Spleen (tissue), 11 donors: Measurements from ENCODE around the gene UHRF1. TPM values are rescaled to one million over a fixed set of nuclear protein-coding genes. Genes with fewer than 3 reads are reported as not detected.

ENCODE experiments used
- DNase-seq: peaks from one replicate; pipeline ENCODE4 v3.0.0-alpha.2; 2020
- H3K27ac ChIP-seq, 8 donors: fragments of 200-600 bp; sonication (generic) in 7 of 8; 1 replicate in 4 of 8; 2 replicates in 4 of 8; pipeline versions ENCODE4 v1.5.0 to v1.8.0; 2016 to 2021; ENCODE audit warnings: inconsistent platforms in 4 of 8, mild to moderate bottlenecking in 4 of 8, moderate library complexity in 1 of 8
- H3K27me3 ChIP-seq, 7 donors: fragments of 200-600 bp; sonication (generic) in 6 of 7; replicated peaks in 1 of 7; 1 replicate in 4 of 7; 2 replicates in 3 of 7; pipeline versions ENCODE4 v1.5.0 to v1.8.0; 2016 to 2021; ENCODE audit warnings: inconsistent platforms in 3 of 7, mild to moderate bottlenecking in 1 of 7
- H3K36me3 ChIP-seq, 6 donors: fragments of 200-600 bp; sonication (generic) in 5 of 6; 1 replicate in 4 of 6; 2 replicates in 2 of 6; pipeline versions ENCODE4 v1.5.0 to v1.8.0; 2016 to 2021; ENCODE audit warnings: inconsistent platforms in 2 of 6
- H3K4me1 ChIP-seq, 6 donors: fragments of 200-600 bp; sonication (generic) in 5 of 6; 1 replicate in 3 of 6; 2 replicates in 3 of 6; pipeline versions ENCODE4 v1.5.0 to v1.8.0; 2016 to 2021; ENCODE audit warnings: inconsistent platforms in 3 of 6
- H3K4me3 ChIP-seq, 8 donors: fragments of 200-600 bp; sonication (generic) in 7 of 8; 1 replicate in 4 of 8; 2 replicates in 4 of 8; pipeline versions ENCODE4 v1.5.0 to v1.8.0; 2016 to 2021; ENCODE audit warnings: inconsistent platforms in 4 of 8, mild to moderate bottlenecking in 4 of 8, moderate library complexity in 2 of 8
- H3K9me3 ChIP-seq, 8 donors: fragments of 200-600 bp; sonication (generic) in 7 of 8; 1 replicate in 4 of 8; 2 replicates in 4 of 8; pipeline versions ENCODE4 v1.5.0 to v1.8.0; 2016 to 2021; ENCODE audit warnings: inconsistent platforms in 4 of 8
- POLR2A ChIP-seq, 3 donors: fragments of 450-650 bp; IDR thresholded peaks; one replicate each; pipeline ENCODE4 v1.5.1; 2017; ENCODE audit warnings: antibody characterized with exemption in 3 of 3, mild to moderate bottlenecking in 1 of 3
- POLR2AphosphoS5 ChIP-seq, 3 donors: sonication (generic); formaldehyde crosslinking; IDR thresholded peaks; one replicate each; pipeline ENCODE4 v1.5.1; 2017; ENCODE audit warnings: antibody characterized with exemption in 3 of 3
- WGBS, 5 donors: extraction: QIAGEN DNeasy Blood & Tissue Kit in 3 of 5; methylation state at CpG; one replicate each; pipeline versions ENCODE4 v1.1.5 to v1.1.7; 2013 to 2018; 5-methylcytosine and 5-hydroxymethylcytosine counted together
- intact Hi-C: fragments of 100-400 bp; cut with DNase I; formaldehyde crosslinking; loops from one replicate; pipeline ENCODE4 v1.15.0; 2023; ENCODE audit warnings: low total_unique reads
- polyA plus RNA-seq, 3 donors: library from polyadenylated mRNA; stranded (reverse); fragments of 200-250 nt; gene quantifications; one replicate each; pipeline ENCODE4 v1.2.1, GENCODE V29; 2013
- total RNA-seq, 7 donors: library from RNA; depleted of rRNA in 3 of 7; stranded (reverse); fragments of >200 nt in 3 of 7; fragmentation: NEBNext Ultra II Directional in 4 of 7; extraction: Animal tissue kit (Norgen Biotek cat#: 25700) in 4 of 7; gene quantifications; one replicate each; pipeline versions ENCODE4 v1.1.0 to v1.2.1, GENCODE V29; 2016 to 2021
- TF ChIP-seq, protein P1 (sequence below), 11 experiments: fragments of 200-600 bp in 7 of 11; fragments of 450-650 bp in 4 of 11; sonication (generic) in 4 of 11; IDR thresholded peaks in 8 of 11; conservative IDR thresholded peaks in 3 of 11; 1 replicate in 7 of 11; 2 replicates in 4 of 11; pipeline versions ENCODE4 v1.4.0 to v1.8.0; 2016 to 2021; ENCODE audit warnings: antibody characterized with exemption in 11 of 11, inconsistent platforms in 4 of 11, mild to moderate bottlenecking in 1 of 11
- donor health status: healthy with polysubstance abuse.
- donor health status: DM: no; HTN: no; CAD: no; lungs with moderate emphysema.
- donor health status: DM: no; HTN: no; CAD: no.
- donor health status: Bipolar disorder and iron deficiency.
- donor health status: healthy.
- donor health status: DM: no; HTN: no; CAD: no.
- donor health status: DM: yes; HTN: yes; CAD: no.

UHRF1 gene
- total and polyA plus RNA-seq, 10 donors = 1.5 to 10.8 (median 4.6) TPM

GRCh38 chr19:5002143-5002542 is 92.8 kb downstream of the UHRF1 start:
- TF ChIP-seq, protein P1, sequence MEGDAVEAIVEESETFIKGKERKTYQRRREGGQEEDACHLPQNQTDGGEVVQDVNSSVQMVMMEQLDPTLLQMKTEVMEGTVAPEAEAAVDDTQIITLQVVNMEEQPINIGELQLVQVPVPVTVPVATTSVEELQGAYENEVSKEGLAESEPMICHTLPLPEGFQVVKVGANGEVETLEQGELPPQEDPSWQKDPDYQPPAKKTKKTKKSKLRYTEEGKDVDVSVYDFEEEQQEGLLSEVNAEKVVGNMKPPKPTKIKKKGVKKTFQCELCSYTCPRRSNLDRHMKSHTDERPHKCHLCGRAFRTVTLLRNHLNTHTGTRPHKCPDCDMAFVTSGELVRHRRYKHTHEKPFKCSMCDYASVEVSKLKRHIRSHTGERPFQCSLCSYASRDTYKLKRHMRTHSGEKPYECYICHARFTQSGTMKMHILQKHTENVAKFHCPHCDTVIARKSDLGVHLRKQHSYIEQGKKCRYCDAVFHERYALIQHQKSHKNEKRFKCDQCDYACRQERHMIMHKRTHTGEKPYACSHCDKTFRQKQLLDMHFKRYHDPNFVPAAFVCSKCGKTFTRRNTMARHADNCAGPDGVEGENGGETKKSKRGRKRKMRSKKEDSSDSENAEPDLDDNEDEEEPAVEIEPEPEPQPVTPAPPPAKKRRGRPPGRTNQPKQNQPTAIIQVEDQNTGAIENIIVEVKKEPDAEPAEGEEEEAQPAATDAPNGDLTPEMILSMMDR (IDR thresholded peaks at IDR 0.05 in 8 of 11, conservative IDR thresholded peaks at IDR 0.05 in 3 of 11) = no peak
- TF ChIP-seq POLR2AphosphoS5 (IDR thresholded peaks at IDR 0.05) = no peak
- Histone ChIP-seq H3K4me3 (no peak overlapping the region), H3K27ac (no peak overlapping the region), H3K4me1 (peaks cover 0 to 25% (median 11%) of the 10 kb centered on the region in 6 donors), H3K9me3 (peaks cover 0 to 1% (median 0%) of the 10 kb centered on the region in 8 donors), H3K36me3 (peaks cover 0 to 41% (median 0%) of the 10 kb centered on the region in 6 donors), H3K27me3 (no peaks in the 10 kb centered on the region)
- 88 to 95% (median 94%) methylated on average over 4 of the region's 4 CpGs for WGBS, 5 donors
- no peak for DNase-seq
- intact Hi-C loops = no loop called here

DNA sequence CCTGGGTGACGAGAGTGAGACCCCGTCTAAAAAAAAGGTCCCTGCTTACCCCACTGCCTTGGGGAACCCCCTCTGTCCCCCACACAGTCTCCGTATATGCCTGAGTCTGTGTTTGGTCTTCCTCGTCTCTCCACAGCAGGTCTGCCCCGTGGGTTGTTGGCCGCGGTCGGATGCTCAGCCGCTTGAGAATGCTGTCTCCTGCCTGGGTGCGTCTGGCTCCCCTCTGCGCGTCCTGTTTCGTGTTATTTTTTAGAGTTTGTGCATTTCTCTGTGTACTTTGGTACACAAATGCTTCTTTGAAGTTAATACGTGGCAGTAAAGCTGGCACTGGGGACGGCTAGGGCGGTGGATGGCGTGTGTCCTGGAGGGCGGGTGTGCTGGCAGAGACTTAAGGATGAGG is 94.5 kb downstream of the UHRF1 start:
- no peak for DNase-seq
- intact Hi-C loops = no loop called here
- TF ChIP-seq, protein P1 (IDR thresholded peaks at IDR 0.05 in 8 of 11, conservative IDR thresholded peaks at IDR 0.05 in 3 of 11) = no peak
- TF ChIP-seq POLR2AphosphoS5 (IDR thresholded peaks at IDR 0.05) (no peak), POLR2A (IDR thresholded peaks at IDR 0.05) (no peak)
- Histone ChIP-seq H3K27me3 (no peaks in the 10 kb centered on the region), H3K4me3 (no peak overlapping the region), H3K27ac (no peak overlapping the region), H3K4me1 (peaks cover 0 to 25% (median 11%) of the 10 kb centered on the region in 6 donors), H3K36me3 (peaks cover 0 to 34% (median 0%) of the 10 kb centered on the region in 6 donors), H3K9me3 (peaks cover 0 to 13% (median 3%) of the 10 kb centered on the region in 8 donors)
- 90 to 94% (median 91%) methylated on average over 18 of the region's 18 CpGs for WGBS, 5 donors

DNA sequence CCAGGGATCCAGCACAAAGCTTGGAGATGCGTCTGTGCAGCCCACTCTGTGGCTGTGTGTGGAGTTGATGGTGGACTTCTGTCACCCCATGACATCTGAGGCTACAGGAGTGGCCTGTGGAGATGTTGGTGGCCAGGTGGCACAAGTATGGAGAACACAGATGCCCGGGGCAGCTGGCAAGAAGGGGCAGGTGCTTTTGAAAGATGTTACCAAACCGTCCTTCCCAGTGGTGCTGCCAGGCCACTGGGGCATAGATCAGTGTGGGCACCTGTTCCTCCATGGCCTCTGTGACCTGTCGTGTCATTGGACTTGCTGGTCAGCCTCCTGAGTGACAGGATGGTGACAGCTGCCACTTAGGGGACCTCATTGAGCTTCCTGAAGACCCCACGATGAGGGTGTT is 95.8 kb downstream of the UHRF1 start:
- DNase-seq = no peak
- WGBS, 5 donors = 76 to 86% (median 81%) methylated on average over 5 of the region's 5 CpGs
- Histone ChIP-seq H3K4me1 (peaks cover 0 to 25% (median 11%) of the 10 kb centered on the region in 6 donors), H3K27me3 (no peaks in the 10 kb centered on the region), H3K36me3 (peaks cover 0 to 42% (median 0%) of the 10 kb centered on the region in 6 donors), H3K27ac (no peak overlapping the region), H3K4me3 (no peak overlapping the region), H3K9me3 (peaks cover 0 to 13% (median 3%) of the 10 kb centered on the region in 8 donors)
- intact Hi-C loops = no loop called here
- TF ChIP-seq POLR2AphosphoS5 (IDR thresholded peaks at IDR 0.05) (no peak), POLR2A (IDR thresholded peaks at IDR 0.05) (no peak)
- TF ChIP-seq, protein P1 (IDR thresholded peaks at IDR 0.05 in 8 of 11, conservative IDR thresholded peaks at IDR 0.05 in 3 of 11) = no peak

DNA sequence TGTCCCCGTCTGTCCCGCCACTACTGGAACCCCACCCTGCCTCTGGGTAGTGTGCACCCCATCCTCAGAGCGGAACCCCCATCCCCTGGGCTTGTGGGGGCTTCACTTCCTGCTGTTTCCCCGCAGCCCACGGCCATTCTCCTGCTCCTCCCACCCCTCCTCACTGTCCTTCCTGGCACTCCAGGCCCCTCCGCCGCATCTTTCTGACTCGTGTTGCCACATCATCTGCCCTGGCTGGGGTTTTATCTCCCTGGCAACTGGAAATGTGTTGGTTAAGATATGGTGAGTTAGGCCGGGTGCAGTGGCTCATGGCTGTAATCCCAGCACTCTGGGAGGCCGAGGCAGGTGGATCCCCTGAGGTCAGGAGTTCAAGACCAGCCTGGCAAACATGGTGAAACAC is 96.9 kb downstream of the UHRF1 start:
- H3K4me3 ChIP-seq = no peak overlapping the region
- H3K4me1 ChIP-seq = peaks cover 0 to 28% (median 11%) of the 10 kb centered on the region in 6 donors
- no peak overlapping the region for H3K27ac ChIP-seq
- H3K27me3 ChIP-seq = no peaks in the 10 kb centered on the region
- no peak for DNase-seq
- peaks cover 0 to 43% (median 0%) of the 10 kb centered on the region in 6 donors for H3K36me3 ChIP-seq
- peaks cover 0 to 13% (median 3%) of the 10 kb centered on the region in 8 donors for H3K9me3 ChIP-seq
- TF ChIP-seq POLR2A (IDR thresholded peaks at IDR 0.05) (no peak), POLR2AphosphoS5 (IDR thresholded peaks at IDR 0.05) (no peak)
- TF ChIP-seq, protein P1 (IDR thresholded peaks at IDR 0.05 in 8 of 11, conservative IDR thresholded peaks at IDR 0.05 in 3 of 11) = no peak
- intact Hi-C loops = no loop called here
- WGBS, 5 donors = 43 to 81% (median 58%) methylated on average over 9 to 10 of the region's 10 CpGs
